HUES64 (cell line): ENCODE data around the gene EYS.

Experiments
- H3K27ac ChIP-seq: 2 replicates; pipeline ENCODE4 v1.7.0; 2013; ENCODE audit warnings: low read depth, low read length, inconsistent platforms
- H3K27me3 ChIP-seq: 2 replicates; pipeline ENCODE4 v1.6.1; 2013; ENCODE audit warnings: mild to moderate bottlenecking, low read length; ENCODE audit not compliant: insufficient read depth
- H3K36me3 ChIP-seq: 2 replicates; pipeline ENCODE4 v1.6.1; 2013; ENCODE audit warnings: mild to moderate bottlenecking, low read length; ENCODE audit not compliant: insufficient read depth
- H3K4me1 ChIP-seq: 2 replicates; pipeline ENCODE4 v1.6.1; 2013; ENCODE audit warnings: mild to moderate bottlenecking, low read length, moderate library complexity; ENCODE audit not compliant: insufficient read depth
- H3K4me3 ChIP-seq: 2 replicates; pipeline ENCODE4 v1.5.1; 2013; ENCODE audit warnings: mild to moderate bottlenecking, low read length, moderate library complexity
- H3K9ac ChIP-seq: 2 replicates; pipeline ENCODE4 v1.6.1; 2013; ENCODE audit warnings: mild to moderate bottlenecking, low read depth, low read length
- H3K9me3 ChIP-seq: 2 replicates; pipeline ENCODE4 v1.6.1; 2013; ENCODE audit warnings: low read depth, low read length; ENCODE audit not compliant: insufficient read depth
- WGBS: fragments of 150-250, 120-280 bp; methylation state at CpG from one replicate; pipeline ENCODE4 v1.1.7; 2013; ENCODE audit warnings: missing lambda C conversion rate; 5-methylcytosine and 5-hydroxymethylcytosine counted together

EYS gene

DNA sequence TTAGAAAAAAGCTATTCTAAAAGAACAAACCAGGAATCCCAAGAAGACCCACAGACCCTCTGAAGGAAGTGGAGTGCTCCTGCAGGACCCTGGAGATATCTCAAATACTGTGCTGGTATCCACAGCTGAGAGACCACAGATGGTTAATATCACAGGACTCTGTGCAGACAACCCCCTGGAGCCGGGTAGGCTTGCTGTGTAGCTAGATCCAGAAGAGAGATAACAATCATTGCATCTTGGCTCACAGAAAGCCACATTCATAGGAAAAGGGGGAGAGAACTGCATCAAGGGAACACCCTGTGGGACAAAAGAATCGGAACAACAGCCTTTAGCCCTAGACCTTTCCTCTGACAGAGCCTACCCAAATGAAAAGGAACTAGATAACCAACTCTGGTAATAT, 1381.9 kb downstream of the EYS start:
- no peaks in the 10 kb centered on the region for H3K27me3 ChIP-seq
- no peak overlapping the region for H3K9ac ChIP-seq
- WGBS = 78% methylated on average over 1 of the region's 2 CpGs
- no peak overlapping the region for H3K4me3 ChIP-seq
- H3K9me3 ChIP-seq = peaks cover 12% of the 10 kb centered on the region
- H3K4me1 ChIP-seq = no peaks in the 10 kb centered on the region
- H3K27ac ChIP-seq = no peak overlapping the region
- no peaks in the 10 kb centered on the region for H3K36me3 ChIP-seq

DNA sequence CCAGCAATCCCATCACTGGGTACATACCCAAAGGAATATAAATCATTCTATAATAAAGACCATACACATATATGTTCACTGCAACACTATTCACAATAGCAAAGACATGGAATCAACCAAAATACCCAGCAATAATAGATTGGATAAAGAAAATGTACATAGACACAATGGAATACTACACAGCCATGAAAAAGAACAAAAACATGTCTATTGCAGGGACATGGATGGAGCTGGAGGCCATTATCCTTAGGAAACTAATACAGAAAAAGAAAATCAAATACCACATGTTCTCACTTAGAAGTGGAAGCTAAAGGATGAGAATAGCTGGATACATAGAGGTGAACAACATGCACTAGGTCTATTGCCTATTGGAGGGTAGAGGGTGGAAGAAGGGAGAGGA, 1396.8 kb downstream of the EYS start:
- H3K4me1 ChIP-seq = no peaks in the 10 kb centered on the region

GRCh38 chr6:64301307-64302236, 1405.5 kb downstream of the EYS start:
- Histone ChIP-seq H3K4me3 (no peak overlapping the region), H3K27me3 (no peaks in the 10 kb centered on the region), H3K36me3 (no peaks in the 10 kb centered on the region), H3K9ac (no peak overlapping the region), H3K4me1 (no peaks in the 10 kb centered on the region), H3K9me3 (peaks cover 22% of the 10 kb centered on the region), H3K27ac (no peak overlapping the region)
- WGBS = 94% methylated on average over 11 of the region's 11 CpGs

More for the DNA sequence above, 1396.8 kb downstream of the EYS start:
- H3K27ac ChIP-seq = no peak overlapping the region
- no peak overlapping the region for H3K4me3 ChIP-seq
- H3K27me3 ChIP-seq = no peaks in the 10 kb centered on the region
- no peaks in the 10 kb centered on the region for H3K36me3 ChIP-seq
- no peak overlapping the region for H3K9ac ChIP-seq
- H3K9me3 ChIP-seq = no peaks in the 10 kb centered on the region

DNA sequence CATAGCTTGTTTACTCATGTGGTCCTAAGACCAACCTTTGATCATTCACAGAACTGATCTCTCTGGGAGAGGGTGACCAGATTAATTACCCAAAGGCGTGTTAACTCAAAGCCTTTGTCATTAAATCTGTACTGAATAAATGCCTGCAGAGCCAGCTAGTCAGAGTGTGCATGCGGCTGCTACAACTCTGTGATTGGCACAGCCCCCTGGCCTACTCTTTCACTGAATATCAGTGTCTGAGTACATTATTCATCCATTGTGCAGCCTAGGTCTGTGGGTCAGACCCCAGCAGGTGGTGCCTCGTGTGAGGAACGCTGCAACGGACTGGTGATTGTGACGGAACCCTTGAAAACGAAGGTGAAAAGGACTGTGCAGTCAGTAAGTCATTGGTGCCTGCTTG, 1407.8 kb downstream of the EYS start:
- no peak overlapping the region for H3K4me3 ChIP-seq
- no peaks in the 10 kb centered on the region for H3K27me3 ChIP-seq
- no peaks in the 10 kb centered on the region for H3K36me3 ChIP-seq
- H3K9ac ChIP-seq = no peak overlapping the region
- H3K27ac ChIP-seq = no peak overlapping the region
- no peaks in the 10 kb centered on the region for H3K4me1 ChIP-seq
- H3K9me3 ChIP-seq = peaks cover 29% of the 10 kb centered on the region
- WGBS = 96% methylated on average over 7 of the region's 7 CpGs

- H3K9ac ChIP-seq = no peak overlapping the region
- H3K4me1 ChIP-seq = no peaks in the 10 kb centered on the region
- no peaks in the 10 kb centered on the region for H3K36me3 ChIP-seq
- no peak overlapping the region for H3K4me3 ChIP-seq
- no peak overlapping the region for H3K27ac ChIP-seq
- H3K9me3 ChIP-seq = peaks cover 20% of the 10 kb centered on the region
- no peaks in the 10 kb centered on the region for H3K27me3 ChIP-seq
Measured at GRCh38 chr6:64294034-64294433, 1413.0 kb downstream of the EYS start.

GRCh38 chr6:64293298-64293697, 1413.7 kb downstream of the EYS start:
- no peak overlapping the region for H3K4me3 ChIP-seq
- peaks cover 13% of the 10 kb centered on the region; the same call in 1 of the 2 replicates for H3K9me3 ChIP-seq
- H3K9ac ChIP-seq = no peak overlapping the region
- H3K27ac ChIP-seq = no peak overlapping the region
- no peaks in the 10 kb centered on the region for H3K27me3 ChIP-seq
- no peaks in the 10 kb centered on the region for H3K36me3 ChIP-seq
- H3K4me1 ChIP-seq = no peaks in the 10 kb centered on the region

DNA sequence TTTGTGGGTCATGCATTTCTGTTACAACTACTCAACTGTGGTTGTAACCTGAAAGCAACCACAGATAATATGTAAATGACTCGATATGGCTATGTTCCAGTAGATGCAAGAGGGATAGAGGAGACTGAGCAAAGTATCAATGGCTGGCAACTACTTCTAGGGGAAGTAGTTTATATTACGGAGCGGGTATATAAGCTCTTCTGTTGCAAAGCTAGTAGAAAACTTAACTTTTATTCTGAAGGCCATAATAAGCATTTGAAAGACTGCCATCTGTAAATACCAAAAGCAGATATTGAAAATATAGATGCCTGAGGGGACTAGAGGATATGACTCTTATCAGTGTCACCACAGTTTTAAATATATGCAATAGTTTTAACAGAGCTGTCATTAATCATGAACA, 1416.2 kb downstream of the EYS start:
- Histone ChIP-seq H3K9ac (no peak overlapping the region), H3K4me1 (no peaks in the 10 kb centered on the region), H3K27me3 (no peaks in the 10 kb centered on the region), H3K9me3 (peaks cover 7% of the 10 kb centered on the region; the same call in 1 of the 2 replicates), H3K27ac (no peak overlapping the region), H3K4me3 (no peak overlapping the region), H3K36me3 (no peaks in the 10 kb centered on the region)
- WGBS = 43% methylated on average over 2 of the region's 3 CpGs

GRCh38 chr6:64289931-64290330, 1417.1 kb downstream of the EYS start:
- Histone ChIP-seq H3K9me3 (peaks cover 7% of the 10 kb centered on the region; the same call in 1 of the 2 replicates), H3K4me3 (no peak overlapping the region), H3K36me3 (no peaks in the 10 kb centered on the region), H3K27ac (no peak overlapping the region), H3K27me3 (no peaks in the 10 kb centered on the region), H3K4me1 (no peaks in the 10 kb centered on the region), H3K9ac (no peak overlapping the region)
- WGBS = 100% methylated on average over 1 of the region's 1 CpG

DNA sequence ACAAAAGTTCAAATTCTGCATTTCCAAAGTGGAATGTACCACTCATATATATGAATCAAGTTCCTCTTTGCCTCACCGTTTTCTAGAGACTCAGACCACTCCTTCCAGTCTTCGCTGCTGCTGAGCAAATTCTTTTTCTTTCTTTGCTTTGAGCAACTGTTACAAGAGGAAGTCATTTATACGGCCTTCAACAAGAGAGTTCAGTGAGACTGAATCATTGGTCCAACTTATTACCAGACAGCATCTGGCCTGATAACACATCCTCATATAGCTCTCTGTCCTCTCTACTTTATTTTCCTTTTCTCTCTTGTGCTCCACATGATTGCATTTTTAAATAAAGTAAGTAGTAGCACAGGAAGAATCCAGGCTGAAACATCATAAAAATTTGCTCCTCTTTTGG, 1418.7 kb downstream of the EYS start:
- Histone ChIP-seq H3K9me3 (0 out of 2 replicates have a peak, but pooled peaks cover 4% of the 10 kb centered on the region), H3K4me1 (no peaks in the 10 kb centered on the region), H3K36me3 (no peaks in the 10 kb centered on the region), H3K27me3 (no peaks in the 10 kb centered on the region), H3K27ac (no peak overlapping the region), H3K4me3 (no peak overlapping the region), H3K9ac (no peak overlapping the region)
- WGBS = 64% methylated on average over 3 of the region's 3 CpGs

GRCh38 chr6:64281167-64281566, 1425.9 kb downstream of the EYS start:
- WGBS = no CpG with 5 or more reads among the region's 1 CpG

GRCh38 chr6:64280569-64280968, 1426.5 kb downstream of the EYS start:
- Histone ChIP-seq H3K27ac (no peak overlapping the region), H3K36me3 (no peaks in the 10 kb centered on the region), H3K9ac (no peak overlapping the region), H3K4me3 (no peak overlapping the region), H3K27me3 (no peaks in the 10 kb centered on the region), H3K4me1 (no peaks in the 10 kb centered on the region), H3K9me3 (0 out of 2 replicates have a peak, but pooled peaks cover 4% of the 10 kb centered on the region)
- WGBS = no CpG with 5 or more reads among the region's 1 CpG

More at GRCh38 chr6:64281167-64281566, 1425.9 kb downstream of the EYS start:
- Histone ChIP-seq H3K36me3 (no peaks in the 10 kb centered on the region), H3K27ac (no peak overlapping the region), H3K27me3 (no peaks in the 10 kb centered on the region), H3K4me1 (no peaks in the 10 kb centered on the region), H3K9me3 (0 out of 2 replicates have a peak, but pooled peaks cover 4% of the 10 kb centered on the region), H3K9ac (no peak overlapping the region), H3K4me3 (no peak overlapping the region)
